Endothelial cell of umbilical vein (primary cell): ENCODE results near the gene KRT82. TPM values are rescaled to one million over a fixed set of nuclear protein-coding genes. Genes with fewer than 3 reads are reported as not detected.

Experiments
- BruUV-seq: library from RNA; stranded (reverse); fragments of 400-500 nt; replicated peaks from 2 replicates; lab custom pipeline; 2021; lab: Mats Ljungman, UMichigan
- CTCF ChIA-PET: fragments of 300-600, 350-600 bp; sonication (Branson Sonifier 250); formaldehyde crosslinking; loops from one replicate; lab custom pipeline; 2021; ENCODE audit warnings: antibody characterized with exemption, inconsistent platforms; lab: Charles Lee
- POLR2A ChIA-PET: fragments of 300-600, 350-600 bp; sonication (Branson Sonifier 250); formaldehyde crosslinking; loops from one replicate; lab custom pipeline; 2021; ENCODE audit warnings: antibody characterized with exemption, inconsistent platforms; lab: Charles Lee
- DNase-seq: peaks from one replicate; pipeline ENCODE4 v3.0.0-alpha.2; 2011; ENCODE audit warnings: low read depth, low spot score
- FAIRE-seq: peaks from 2 replicates; lab custom pipeline; 2011; peaks lifted over from hg19 to GRCh38; lab: Jason Lieb, UNC
- H2AFZ ChIP-seq: 2 replicates; pipeline ENCODE4 v1.6.0; 2012; ENCODE audit warnings: low read depth, low read length, control low read depth, inconsistent platforms
- H3K27ac ChIP-seq: 2 replicates; pipeline ENCODE4 v1.5.1; 2011; ENCODE audit warnings: low read depth, mild to moderate bottlenecking, control low read depth, low read length, moderate library complexity; ENCODE audit not compliant: insufficient read depth
- H3K27me3 ChIP-seq, 2 experiments: 2 replicates each; pipeline versions ENCODE4 v1.6.0 to v1.6.1; 2011; ENCODE audit warnings: low read length in 2 of 2, mixed read lengths in 1 of 2; ENCODE audit not compliant: control insufficient read depth in 2 of 2, insufficient read depth in 2 of 2
- H3K36me3 ChIP-seq, 2 experiments: 2 replicates in 1 of 2; 3 replicates in 1 of 2; pipeline ENCODE4 v1.5.1; 2011; ENCODE audit warnings: low read length in 2 of 2, mild to moderate bottlenecking in 1 of 2, moderate library complexity in 1 of 2; ENCODE audit not compliant: control insufficient read depth in 2 of 2, insufficient read depth in 2 of 2; ENCODE audit errors: extremely low read depth in 1 of 2
- H3K4me1 ChIP-seq: 3 replicates; pipeline ENCODE4 v1.5.1; 2011; ENCODE audit warnings: mild to moderate bottlenecking, low read length; ENCODE audit not compliant: control insufficient read depth, insufficient read depth; ENCODE audit errors: extremely low read depth
- H3K4me2 ChIP-seq: 2 replicates; pipeline ENCODE4 v1.6.1; 2011; ENCODE audit warnings: low read length, control low read depth, mixed read lengths; ENCODE audit not compliant: insufficient read depth
- H3K4me3 ChIP-seq, 3 experiments: fragments of 200-600 bp in 1 of 3; sonication (generic), shearing (Covaris generic) in 1 of 3; replicated peaks in 1 of 3; 2 replicates each; pipeline ENCODE4 v1.5.1; 2011 to 2016; ENCODE audit warnings: control low read depth in 3 of 3, low read length in 3 of 3, mild to moderate bottlenecking in 2 of 3, inconsistent platforms in 1 of 3, low read depth in 1 of 3, moderate library complexity in 1 of 3; ENCODE audit not compliant: insufficient read depth in 1 of 3
- H3K79me2 ChIP-seq: 2 replicates; pipeline ENCODE4 v1.6.0; 2012; ENCODE audit warnings: low read length, inconsistent platforms; ENCODE audit not compliant: control insufficient read depth, insufficient read depth
- H3K9ac ChIP-seq: replicated peaks from 2 replicates; pipeline ENCODE3; 2011; ENCODE audit warnings: low read length, control low read depth; ENCODE audit not compliant: insufficient read depth; ENCODE audit errors: extremely low read depth
- H3K9me1 ChIP-seq: replicated peaks from 3 replicates; pipeline ENCODE4 v1.6.0; 2011; ENCODE audit warnings: mild to moderate bottlenecking, low read length; ENCODE audit not compliant: control insufficient read depth, insufficient read depth; ENCODE audit errors: extremely low read depth
- H3K9me3 ChIP-seq: replicated peaks from 2 replicates; pipeline ENCODE4 v1.5.1; 2012; ENCODE audit warnings: low read length, inconsistent platforms; ENCODE audit not compliant: control insufficient read depth, insufficient read depth
- H4K20me1 ChIP-seq: replicated peaks from 2 replicates; pipeline ENCODE3; 2011; ENCODE audit warnings: mild to moderate bottlenecking, low read length; ENCODE audit not compliant: control insufficient read depth, insufficient read depth; ENCODE audit errors: extremely low read depth
- EZH2 ChIP-seq: IDR thresholded peaks from 2 replicates; pipeline ENCODE4 v1.6.1; 2012; ENCODE audit warnings: borderline replicate concordance, low read depth, mild to moderate bottlenecking, moderate library complexity, low read length, inconsistent platforms; ENCODE audit not compliant: severe bottlenecking
- FOS ChIP-seq: IDR thresholded peaks from 2 replicates; pipeline ENCODE4 v1.6.1; 2011; ENCODE audit warnings: mild to moderate bottlenecking, low read length, moderate library complexity, borderline replicate concordance; ENCODE audit not compliant: insufficient read depth
- GATA2 ChIP-seq: IDR thresholded peaks from 2 replicates; pipeline ENCODE4 v1.7.0; 2011; ENCODE audit warnings: low read depth, mild to moderate bottlenecking, moderate library complexity, mixed read lengths, low read length; ENCODE audit not compliant: insufficient read length, insufficient read depth
- MYC ChIP-seq: IDR thresholded peaks from one replicate; pipeline ENCODE4 v1.6.1; 2011; ENCODE audit warnings: mild to moderate bottlenecking, low read depth, low read length
- POLR2A ChIP-seq: IDR thresholded peaks from 2 replicates; pipeline ENCODE4 v1.6.1; 2012; ENCODE audit warnings: low read depth, mild to moderate bottlenecking, control low read depth, low read length
- POLR2AphosphoS5 ChIP-seq: IDR thresholded peaks from 2 replicates; pipeline ENCODE4 v1.6.1; 2012; ENCODE audit warnings: low read depth, mild to moderate bottlenecking, control low read depth, low read length, moderate library complexity; ENCODE audit not compliant: insufficient read depth
- dilution Hi-C: fragments of 300-500 bp; cut with MboI; formaldehyde crosslinking; loops from one replicate; pipeline ENCODE4 v1.15.0; 2019; ENCODE audit warnings: low sequenced_read_pairs; ENCODE audit not compliant: extremely low pct_ligation_motif_present
- intact Hi-C: fragments of 100-400 bp; cut with micrococcal nuclease; formaldehyde crosslinking; loops from one replicate; pipeline ENCODE4 v1.10.0; 2022
- polyA plus RNA-seq, 4 experiments: library from polyadenylated mRNA; depleted of rRNA in 3 of 4; stranded (reverse) in 3 of 4; unstranded in 1 of 4; fragments of >200 nt; gene quantifications; 2 replicates each; pipeline versions ENCODE4 v1.2.1 to v1.2.3, GENCODE V29; 2011 to 2012; ENCODE audit warnings: missing spikeins in 1 of 4
- total RNA-seq: library from RNA; stranded (reverse); gene quantifications from 2 replicates; pipeline ENCODE4 v1.2.3, GENCODE V29; 2021
- TF ChIP-seq, protein P1 (sequence below): IDR thresholded peaks from 2 replicates; pipeline ENCODE4 v1.6.1; 2011; ENCODE audit not compliant: insufficient read depth, insufficient read length

Gene KRT82
- total and polyA plus RNA-seq, 2 donors (not counting 3 experiments of a cell fraction or from before 2014, with no cell fraction given): not detected

- intact Hi-C loops (no loop called here), dilution Hi-C loops (no loop called here)
- Histone ChIP-seq H3K9me1 (no peaks in the 10 kb centered on the region), H3K36me3 (no peaks in the 10 kb centered on the region), H3K4me1 (no peaks in the 10 kb centered on the region), H3K9me3 (no peaks in the 10 kb centered on the region), H3K9ac (no peak overlapping the region), H3K27ac (no peak overlapping the region), H3K4me2 (no peak overlapping the region), H3K79me2 (no peaks in the 10 kb centered on the region), H4K20me1 (no peaks in the 10 kb centered on the region), H3K4me3 (no peak overlapping the region), H2AFZ (no peak overlapping the region), H3K27me3 (peaks cover 7 to 13% of the 10 kb centered on the region in 2 experiments)
- FAIRE-seq (no peak), DNase-seq (no peak)
- CTCF ChIA-PET: no interaction called here
- POLR2A ChIA-PET: no interaction called here
- TF ChIP-seq EZH2 (no peak), GATA2 (no peak), POLR2AphosphoS5 (no peak), FOS (no peak)
- TF ChIP-seq, protein P1, sequence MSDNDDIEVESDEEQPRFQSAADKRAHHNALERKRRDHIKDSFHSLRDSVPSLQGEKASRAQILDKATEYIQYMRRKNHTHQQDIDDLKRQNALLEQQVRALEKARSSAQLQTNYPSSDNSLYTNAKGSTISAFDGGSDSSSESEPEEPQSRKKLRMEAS: no peak
- BruUV-seq: no TSS peak
Measured at GRCh38 chr12:52356031-52356761, 49.9 kb downstream of the KRT82 start.

DNA sequence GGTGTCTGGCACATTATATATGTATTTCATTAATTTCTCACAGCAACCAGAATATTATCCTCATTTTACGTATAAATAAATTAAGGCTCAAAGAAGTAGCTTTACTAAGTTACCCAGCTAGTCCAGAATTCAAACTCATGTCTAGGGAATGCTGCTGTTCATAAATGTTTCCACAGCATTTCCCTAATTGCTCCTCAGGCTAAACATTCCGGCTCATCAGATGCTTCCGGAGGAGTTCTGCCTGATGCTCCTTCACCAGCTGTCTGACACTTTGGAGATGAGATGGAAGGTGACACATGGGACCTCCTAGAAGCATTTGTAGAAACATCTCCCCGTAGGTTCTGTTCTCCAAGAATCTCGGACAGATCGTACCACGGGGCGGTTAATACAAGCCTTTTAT is 51.0 kb downstream of the KRT82 start:
- no TSS peak for BruUV-seq
- H3K4me3 ChIP-seq: no peak overlapping the region
- H3K9me3 ChIP-seq: no peaks in the 10 kb centered on the region
- intact Hi-C loops: no loop called here
- H3K79me2 ChIP-seq: no peaks in the 10 kb centered on the region
- no peak for DNase-seq
- dilution Hi-C loops: no loop called here
- ChIA-PET CTCF (interaction anchor here (1.0 kb wide), 1 partner anchor 27 kb away, joined by 3 read pairs; no protein-coding TSS in a partner anchor), POLR2A (no interaction called here)
- H3K4me1 ChIP-seq: no peaks in the 10 kb centered on the region
- H3K9ac ChIP-seq: no peak overlapping the region
- H3K4me2 ChIP-seq: no peak overlapping the region
- no peaks in the 10 kb centered on the region for H3K9me1 ChIP-seq
- no peak for TF ChIP-seq MYC
- no peak for TF ChIP-seq GATA2
- TF ChIP-seq POLR2A: no peak
- no peaks in the 10 kb centered on the region for H4K20me1 ChIP-seq
- no peak overlapping the region for H3K27ac ChIP-seq
- FAIRE-seq: no peak
- H3K36me3 ChIP-seq: no peaks in the 10 kb centered on the region
- H3K27me3 ChIP-seq: peaks cover 8 to 13% of the 10 kb centered on the region in 2 experiments
- H2AFZ ChIP-seq: no peak overlapping the region
